NCI-H187 treated with DMSO at 0.1 percent for 48 hours (cell line): ENCODE results near the gene CHML.

Experiments
- DNase-seq: peaks from one replicate; lab custom pipeline; 2025; lab: John Stamatoyannopoulos, UW

Gene CHML

DNA sequence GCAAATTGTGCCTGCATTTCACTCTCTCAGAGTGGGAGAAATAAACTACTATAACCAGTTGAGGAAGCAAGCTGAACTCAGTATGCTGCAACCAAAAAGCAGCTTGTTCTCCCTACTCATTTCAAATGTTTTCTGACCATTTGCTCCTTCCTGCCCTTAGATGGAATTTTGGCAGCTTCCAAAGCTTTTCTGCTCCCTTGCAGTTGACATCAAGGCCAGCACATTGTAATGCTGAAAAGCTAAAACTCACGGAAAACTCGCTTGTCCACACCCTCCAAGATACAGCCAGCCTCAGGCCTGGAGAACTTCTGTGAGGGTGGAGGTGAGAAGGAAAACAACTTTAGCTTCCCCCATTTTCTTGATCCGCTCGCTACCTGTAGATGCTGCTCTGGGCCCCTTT, 5.0 kb upstream of the CHML start:
- no peak for DNase-seq

DNA sequence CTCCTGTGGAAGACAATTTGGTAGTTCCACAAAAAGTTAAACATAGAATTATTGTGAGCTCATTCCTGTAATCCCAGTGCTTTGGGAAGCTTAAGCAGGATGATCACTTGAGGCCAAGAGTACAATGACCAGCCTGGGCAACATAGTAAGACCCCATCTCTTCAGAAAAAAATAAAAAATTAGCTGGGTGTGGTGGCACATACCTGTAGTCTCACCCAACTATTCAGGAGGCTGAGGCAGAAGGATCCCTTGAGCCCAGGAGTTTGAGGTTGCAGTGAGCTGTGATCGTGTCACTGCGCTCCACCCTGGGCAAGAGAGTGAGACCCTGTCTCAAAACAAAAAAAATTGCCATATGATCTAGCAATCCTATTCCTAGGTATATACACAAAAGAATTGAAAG, 4.1 kb upstream of the CHML start:
- DNase-seq: no peak

DNA sequence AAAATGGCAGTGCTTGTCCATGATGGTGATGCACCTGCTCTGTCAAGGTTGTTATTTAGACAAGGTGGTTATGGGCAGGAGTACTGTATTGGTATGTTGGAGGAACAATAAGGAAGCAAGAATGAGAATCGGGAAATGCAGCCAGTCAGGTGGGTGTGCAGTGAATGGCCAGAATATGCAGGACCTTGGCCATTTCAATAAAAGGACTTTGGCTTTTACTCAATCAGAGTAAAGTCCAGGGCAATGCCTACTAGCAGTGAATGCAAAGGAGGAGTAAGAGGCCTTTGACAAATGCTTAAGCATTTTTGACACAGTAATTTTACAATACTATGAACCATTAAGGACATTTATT, 2.4 kb upstream of the CHML start:
- no peak for DNase-seq

DNA sequence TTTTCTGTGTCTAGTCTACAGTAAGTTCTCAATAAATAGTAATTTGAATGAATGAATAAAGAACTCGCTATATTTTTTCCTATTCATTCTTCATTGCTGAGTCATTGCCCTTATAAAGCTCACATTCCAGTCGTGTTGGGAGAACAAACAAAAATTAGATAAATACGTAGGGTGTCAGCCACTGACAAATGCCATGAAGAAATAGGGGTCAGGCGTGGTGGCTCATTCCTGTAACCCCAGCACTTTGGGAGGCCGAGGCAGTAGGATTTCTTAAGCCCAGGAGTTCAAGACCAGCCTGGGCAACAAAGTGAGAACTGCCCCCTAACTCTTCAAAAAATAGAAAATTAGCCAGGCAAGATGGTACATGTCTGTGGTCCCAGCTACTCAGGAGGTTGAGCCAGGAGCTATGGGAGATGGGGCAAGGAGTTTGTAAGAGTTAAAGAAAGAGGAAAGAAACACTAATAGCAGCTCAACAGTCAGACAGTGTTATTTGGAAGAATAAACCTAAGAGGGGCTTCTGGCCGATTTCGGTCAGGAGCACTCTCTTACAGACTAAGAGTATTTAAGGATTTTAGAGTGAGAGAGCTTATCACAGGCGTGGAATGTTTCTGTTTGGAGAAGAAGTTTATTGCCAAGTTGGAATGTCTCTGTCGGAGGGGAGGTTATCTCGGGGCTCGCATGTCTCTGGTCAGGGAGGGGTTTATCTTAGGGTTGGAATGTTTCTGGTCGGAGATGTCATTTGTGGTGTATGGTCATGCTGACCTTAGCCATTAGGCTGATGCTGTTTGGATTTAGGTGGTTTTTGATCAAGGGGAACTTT, 1.8 kb upstream of the CHML start:
- DNase-seq: no peak

DNA sequence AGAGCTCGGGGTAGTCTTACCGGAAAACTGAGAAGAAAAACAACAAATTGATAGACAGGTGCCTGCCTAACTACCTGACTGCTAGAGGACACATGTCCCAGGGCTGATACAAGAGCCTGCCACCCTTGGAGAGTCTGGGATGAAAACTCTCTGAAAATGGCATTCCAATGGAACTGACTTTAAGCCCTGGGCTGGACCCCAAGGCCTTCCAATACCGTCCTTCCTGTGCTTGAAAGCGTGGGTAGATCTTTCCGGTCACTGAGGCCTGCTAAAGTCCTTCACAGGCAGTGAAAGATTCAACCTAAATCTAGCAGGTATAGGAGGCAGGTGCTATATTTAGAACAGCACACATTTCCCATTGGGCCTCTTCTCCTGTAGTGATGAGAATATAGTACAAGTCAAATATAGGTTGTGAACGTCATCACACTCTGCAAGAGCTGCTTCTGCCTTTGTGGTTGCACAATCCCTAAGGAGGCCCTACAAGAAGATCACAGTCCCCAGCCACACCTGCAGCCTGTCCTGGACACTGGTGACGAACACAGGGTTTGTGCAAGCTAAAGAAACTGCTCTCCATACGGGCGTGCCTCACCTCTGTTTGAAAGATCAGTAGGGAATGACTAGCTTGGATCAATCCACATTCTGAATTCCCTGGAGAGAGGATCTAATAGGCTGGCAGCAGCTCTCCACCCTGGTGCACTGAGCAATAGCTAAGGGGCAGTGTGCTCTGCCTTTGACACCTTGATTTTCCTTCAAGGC, 876 bp upstream of the CHML start:
- no peak for DNase-seq

DNA sequence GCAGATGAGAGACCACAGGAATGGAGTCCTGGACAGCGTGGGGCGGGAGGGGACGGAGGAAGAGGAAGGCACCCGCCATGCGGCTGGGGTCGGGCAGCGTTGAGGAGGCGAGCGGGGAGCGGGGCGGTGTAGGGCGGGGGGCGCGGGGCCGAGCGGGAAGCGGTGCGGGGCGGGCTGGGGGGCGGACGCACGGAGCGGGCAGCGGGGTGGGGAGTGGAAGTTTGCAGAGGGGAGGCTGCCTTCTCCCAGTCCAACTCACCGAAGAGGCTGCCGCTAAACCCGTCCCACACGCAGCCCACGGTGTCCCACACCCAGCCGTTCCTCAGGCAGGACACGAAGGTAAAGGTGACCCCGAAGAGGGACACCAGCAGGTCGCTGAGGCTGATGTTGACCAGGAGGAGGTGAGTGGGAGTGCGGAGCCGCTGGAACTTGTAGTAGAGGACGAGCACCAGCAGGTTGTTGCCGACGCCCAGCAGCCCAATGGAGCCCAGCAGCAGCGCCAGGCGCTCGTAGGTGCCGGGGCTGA, 483 bp downstream of the CHML start:
- no peak for DNase-seq

DNA sequence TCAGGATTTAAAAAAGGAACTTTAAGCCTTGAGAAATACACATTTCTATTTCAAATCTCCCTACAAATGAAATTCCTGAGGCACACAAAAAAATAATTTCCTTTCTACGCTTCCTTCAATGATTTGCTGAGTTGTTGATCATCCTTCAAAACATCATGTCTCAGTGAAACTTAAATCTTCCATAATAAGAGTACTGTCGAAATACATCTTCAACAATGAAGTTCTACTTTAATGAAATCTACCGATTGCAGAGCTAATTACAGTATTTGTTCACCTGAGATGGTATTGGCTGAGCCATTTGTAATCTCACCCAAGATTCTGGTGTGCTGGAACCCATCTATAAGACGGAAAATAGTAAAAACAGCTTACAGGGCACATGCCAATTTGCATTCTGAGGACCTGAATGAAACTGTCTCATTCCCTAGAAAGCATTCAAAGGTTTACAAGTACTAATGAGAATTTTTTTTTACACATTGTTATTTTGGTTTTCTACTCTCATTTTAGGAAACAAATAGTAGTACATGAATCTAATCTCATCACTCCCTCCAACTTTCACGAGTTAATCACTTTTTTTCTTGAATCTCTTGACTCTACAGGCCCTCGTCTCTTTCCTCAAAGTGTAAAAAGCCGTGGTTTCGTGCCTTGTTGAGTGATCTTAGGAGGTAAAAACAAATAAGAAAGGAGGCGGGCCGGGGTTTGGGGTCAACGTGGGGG, 1.1 kb downstream of the CHML start:
- no peak for DNase-seq

DNA sequence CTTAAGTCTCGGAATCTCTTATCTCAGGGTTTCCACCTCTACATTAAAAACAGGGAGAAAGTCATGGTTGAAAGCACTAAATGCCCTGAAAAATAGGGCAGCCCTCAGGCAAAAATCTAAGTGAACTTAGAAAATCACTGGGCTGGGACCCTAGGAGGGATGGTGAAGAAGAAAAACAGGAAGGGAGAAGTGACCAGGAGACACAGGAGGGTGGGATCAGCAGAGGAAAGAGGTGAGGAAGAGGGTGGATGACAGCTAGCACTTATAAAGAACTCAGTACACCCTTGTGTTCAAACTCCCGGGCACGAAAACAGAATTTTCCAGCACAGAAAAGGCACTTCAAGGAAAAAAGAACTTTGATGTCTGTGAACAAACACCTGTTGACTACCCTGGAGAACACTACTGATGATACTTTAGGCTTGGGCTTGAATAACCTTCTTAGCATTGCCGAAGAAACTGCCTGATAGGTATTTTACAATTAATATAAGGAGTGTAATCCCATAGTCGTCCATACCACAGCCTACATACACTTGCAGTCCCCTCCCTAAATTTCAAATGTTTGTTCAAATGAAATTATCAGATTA, 2.0 kb downstream of the CHML start:
- DNase-seq: no peak

DNA sequence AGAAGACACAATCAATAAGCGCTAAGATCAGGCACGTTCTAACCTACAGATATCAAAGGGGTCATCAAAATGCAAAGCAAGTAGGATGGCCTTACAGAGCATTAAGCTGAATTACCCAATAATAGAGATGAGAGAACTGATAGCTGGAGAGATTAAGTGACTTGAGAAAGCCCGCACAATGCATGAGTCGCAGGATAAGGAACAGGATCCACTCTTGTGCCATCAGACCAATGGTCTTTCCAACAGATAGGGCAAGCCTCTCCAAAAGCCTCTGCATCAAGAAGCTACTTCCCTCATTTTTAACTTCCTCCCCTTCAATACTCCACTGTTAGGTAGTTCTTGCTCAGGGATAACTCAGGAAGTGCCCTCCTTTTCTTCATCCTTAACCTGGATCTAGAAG, 2.6 kb downstream of the CHML start:
- DNase-seq: no peak

DNA sequence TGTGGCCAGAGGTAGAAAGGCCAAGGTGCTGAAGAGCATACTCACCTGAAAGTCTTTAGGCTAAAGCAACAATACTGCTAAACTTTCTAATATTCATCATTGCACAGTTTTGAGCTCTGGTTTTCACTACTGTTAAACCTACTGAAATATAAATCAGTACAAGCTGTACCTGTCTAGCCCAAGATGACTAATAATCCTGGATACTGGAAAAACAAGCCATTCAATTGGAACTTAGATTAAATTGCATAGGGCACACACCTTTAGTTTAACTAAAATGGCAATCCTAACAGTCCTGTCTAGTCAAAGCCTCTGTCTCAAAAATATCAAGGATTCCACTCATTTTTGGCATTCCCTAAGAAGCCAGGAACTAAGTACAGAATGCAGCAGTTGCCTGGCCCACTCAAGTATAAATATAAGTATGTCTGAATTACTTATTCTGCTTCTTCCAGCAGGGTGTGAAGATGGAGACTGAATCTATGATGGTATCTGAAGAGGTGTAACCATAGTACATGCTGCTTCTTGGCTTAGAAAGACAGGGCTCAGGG, 3.1 kb downstream of the CHML start:
- no peak for DNase-seq

DNA sequence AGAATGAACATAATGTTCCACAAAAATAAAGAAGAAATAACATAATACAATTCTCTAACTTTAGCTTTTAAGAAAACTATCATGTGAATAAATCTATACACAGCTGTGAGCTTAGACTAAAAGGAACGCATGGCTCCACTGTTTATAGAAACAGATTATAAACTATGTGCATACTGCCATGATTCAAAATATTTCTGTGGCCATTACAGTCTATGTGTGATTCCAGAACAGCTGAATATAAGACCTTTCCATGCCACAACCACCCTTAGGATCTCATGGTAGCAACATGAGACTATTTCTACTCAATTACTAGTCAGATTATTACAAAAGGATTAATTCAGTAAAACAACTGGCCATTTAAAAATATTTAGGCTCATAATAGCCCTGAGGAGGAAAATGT, 3.9 kb downstream of the CHML start:
- DNase-seq: no peak

DNA sequence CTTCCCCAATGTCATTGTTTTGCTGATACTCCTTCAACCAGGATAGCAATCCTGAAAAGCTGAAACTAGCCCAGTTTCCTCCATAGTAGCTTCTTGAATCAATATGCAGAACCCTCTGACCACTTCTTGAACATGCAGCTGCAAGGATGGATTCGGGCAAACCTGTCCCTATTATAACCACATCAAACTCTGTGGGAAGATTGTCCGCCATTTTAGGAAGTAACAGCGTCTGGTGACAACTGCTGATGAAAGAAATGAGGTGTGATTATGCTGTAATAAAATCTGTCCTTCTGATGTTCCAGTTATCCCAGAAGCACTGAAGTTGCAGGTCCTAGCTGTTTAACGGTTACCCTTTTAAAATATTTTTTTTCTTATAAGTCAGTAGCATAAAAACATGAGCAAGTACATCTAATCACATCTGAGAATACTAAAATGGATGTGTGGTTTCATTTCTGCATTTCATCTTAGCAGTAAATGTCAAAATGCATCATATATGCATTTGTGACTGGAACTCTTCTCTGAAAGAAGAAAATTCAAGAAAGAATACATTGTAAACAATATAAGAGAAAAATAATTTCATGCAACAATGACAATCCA, 4.5 kb downstream of the CHML start:
- DNase-seq: no peak

DNA sequence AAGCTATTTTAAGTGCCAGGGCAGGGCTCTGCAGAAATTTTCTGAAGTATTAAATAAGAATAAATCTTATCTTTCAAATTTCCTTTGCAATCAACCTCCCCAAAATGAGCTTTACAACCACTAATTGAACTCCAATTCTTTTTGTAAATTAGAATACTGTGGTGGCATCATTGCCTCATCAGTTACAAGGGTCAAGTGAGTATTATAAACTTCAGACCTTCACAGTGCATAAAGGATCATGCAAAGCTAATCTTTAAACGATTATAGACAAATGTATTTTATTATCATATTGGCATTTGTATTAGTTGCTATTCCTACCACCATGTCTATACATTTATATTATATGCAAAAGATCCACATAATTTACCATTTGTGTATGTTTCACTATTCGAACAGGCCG, 7.2 kb downstream of the CHML start:
- no peak for DNase-seq

DNA sequence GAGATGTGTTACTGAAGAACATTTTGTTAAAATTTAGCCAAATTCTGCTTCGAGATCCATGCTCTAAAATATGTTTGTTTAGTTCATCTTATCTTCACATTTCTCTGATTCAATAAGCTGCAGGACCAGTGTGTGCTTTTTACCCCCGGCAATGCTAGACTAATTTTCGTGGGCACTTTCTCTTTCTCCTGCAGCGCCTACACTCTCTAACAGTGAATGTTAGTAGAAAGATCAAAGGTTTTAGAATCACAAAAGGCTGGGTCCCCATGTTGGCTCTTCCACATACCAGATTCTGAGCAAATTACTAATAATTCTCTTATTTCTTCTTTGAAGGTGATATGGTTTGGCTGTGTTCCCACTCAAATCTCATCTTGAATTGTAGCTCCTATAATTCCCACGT, 8.5 kb downstream of the CHML start:
- no peak for DNase-seq

DNA sequence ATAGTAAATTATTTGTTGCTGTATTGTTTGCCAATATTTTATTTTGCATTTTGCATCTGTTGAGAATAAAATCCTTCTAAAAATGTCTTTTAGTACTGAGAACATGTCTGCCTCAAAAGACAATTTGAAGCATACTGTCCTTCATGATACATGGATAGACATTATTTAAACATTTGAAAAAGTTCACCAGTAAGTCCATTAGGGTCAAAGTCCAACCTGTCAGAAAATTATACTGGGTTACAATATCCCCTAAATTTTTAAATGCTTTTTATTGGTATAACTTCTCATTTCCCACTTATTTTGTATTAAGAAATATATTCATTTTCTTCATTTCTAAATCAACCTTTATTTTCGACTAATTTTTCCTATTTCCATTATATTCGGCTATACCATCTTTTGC, 9.3 kb downstream of the CHML start:
- no peak for DNase-seq

DNA sequence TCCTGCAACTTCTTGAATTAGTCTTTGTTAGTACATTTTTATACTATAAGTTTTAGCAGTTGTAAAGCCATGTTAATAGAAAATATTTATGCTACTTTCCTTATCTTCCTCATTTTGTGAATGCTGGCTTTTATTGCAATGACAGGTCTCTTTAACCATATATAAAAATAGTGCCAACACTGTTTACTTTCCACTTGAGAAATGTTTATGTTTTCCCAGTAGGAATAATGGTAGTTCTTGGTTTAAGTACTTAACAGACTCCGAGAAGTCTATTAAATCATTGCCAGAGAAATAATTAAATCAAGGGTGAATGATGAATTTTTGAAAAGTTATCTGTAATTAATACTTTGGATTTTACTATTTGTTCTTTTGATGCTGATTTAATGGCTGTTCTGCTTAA, 9.7 kb downstream of the CHML start:
- DNase-seq: no peak

DNA sequence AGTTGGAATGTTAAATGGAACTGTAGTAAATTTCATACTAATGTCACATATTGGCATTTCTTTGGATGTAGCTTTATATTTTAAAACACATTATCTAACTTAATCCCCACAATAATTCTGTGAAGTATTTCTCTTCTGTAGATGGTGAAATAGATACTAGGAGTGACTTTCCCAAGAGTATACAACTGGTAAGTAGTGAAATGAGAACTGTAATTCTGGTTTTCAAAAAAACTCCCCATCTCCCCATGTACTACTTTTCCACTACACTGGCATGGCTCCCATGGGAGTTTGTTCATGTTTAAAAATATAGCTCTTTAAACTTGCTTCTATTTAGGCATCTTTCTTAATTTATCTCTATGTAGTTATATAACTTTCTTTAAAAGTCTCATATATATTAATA, 10.2 kb downstream of the CHML start:
- DNase-seq: no peak

DNA sequence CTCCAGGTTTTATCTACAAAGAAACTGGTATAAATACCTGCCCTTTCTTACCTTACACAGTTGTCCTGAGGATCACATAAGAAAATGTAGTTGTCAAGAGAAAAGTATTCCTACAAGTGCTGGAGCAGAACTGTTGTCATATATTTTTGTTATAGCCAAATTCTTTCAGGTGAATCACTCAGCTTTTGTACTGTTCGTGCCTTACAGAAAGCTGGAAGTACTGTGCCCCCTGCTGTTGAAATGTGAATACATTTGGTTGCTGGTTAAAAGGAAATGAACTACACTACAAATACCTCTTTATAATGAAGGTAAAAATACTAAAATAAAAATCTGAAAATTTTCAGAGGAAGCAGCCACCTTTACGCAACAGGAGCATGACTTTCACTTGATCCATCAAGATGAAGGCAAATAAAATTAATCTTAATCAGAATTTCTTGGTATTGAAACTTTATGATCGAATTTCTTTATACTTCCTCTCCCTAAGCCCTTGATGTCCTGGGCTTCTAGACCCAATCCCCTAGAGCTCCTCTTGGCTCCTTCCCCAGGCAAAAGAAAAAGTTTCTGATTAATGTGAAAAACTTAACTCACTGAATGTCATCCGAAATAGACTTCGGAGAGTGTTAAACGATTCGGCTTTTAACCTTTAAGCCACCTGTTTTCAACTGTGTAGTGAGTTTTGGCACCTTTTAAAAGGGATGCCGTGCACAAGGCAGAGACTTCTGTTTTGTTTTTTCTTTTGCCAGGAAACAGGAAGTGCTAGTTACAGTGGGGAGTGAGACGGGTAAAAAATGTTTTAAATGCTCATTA, 12.5 kb downstream of the CHML start:
- no peak for DNase-seq

DNA sequence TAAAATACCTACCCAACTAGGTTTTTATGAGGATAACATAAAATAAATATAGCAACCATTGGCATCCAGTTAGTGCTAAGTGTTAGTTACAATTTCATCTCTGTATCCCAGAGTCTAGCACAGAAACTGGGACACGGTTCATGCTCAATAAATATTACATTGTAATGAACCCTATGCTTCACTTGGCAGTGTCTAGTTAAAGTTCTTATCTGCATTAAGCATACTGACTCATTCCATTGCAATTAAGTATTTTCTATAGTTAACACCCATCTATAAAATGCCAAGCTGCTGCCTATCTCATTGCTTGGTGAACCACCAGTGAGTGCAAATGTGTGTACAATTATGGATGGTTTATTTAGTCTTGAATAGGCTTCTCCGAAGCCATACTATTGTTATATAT, 15.2 kb downstream of the CHML start:
- DNase-seq: no peak

DNA sequence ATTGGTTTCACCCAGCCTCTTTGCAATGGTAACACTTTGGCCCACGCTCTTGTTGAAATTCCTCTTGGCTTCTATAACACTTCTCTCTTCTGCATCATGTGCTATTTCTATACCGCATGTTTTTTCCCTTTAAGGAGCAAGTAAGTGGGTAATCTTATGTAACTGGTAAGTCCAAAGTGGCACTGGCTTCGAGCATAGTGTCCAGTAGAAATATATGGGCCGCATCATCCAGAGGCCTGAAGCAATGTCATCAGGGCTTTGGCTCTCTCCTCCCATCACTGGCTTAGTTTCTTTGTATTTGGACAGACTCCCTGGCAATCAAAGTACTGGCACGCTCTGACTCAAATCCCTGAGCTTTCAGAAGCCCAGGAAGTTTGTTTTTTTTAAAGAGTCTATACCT, 17.5 kb downstream of the CHML start:
- no peak for DNase-seq

DNA sequence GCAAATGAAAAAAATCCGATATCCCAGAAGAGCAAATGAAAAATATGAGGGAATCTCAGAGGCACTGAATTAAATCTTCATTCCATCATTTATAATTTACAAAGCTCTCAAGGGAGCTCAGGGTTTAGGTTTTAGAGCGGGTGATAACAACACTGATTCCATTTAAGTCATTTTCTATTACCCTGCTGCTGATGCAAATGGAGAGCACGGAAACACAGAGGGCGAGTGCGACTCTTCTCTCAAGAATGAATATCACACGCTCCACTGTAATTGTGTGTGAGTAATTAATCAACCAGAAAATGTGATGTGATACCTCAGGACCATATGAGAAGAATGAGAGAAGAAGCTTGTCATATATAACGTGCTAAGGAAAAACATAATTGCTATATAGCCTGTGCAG, 22.7 kb downstream of the CHML start:
- DNase-seq: no peak
